H9 (cell line): Measurements from ENCODE around the gene MAN1A1. TPM values are rescaled to one million over a fixed set of nuclear protein-coding genes. Genes with fewer than 3 reads are reported as not detected.

Source experiments
- DNase-seq: peaks from one replicate; pipeline ENCODE4 v3.0.0-alpha.2; 2017
- H2AFZ ChIP-seq: one replicate; pipeline ENCODE4 v1.6.1; 2013; ENCODE audit warnings: mild to moderate bottlenecking, low read length, control low read depth, moderate library complexity
- H2AK5ac ChIP-seq: 2 replicates; pipeline ENCODE4 v1.6.1; 2013; ENCODE audit warnings: low read length, control low read depth, mixed read lengths; ENCODE audit not compliant: insufficient read length
- H2BK120ac ChIP-seq: one replicate; pipeline ENCODE4 v1.6.1; 2013; ENCODE audit warnings: low read depth, mild to moderate bottlenecking, low read length, control low read depth, inconsistent platforms; ENCODE audit not compliant: poor library complexity, severe bottlenecking
- H2BK12ac ChIP-seq: 2 replicates; pipeline ENCODE4 v1.6.1; 2013; ENCODE audit warnings: low read length, control low read depth, mixed read lengths, low read depth; ENCODE audit not compliant: insufficient read length
- H2BK15ac ChIP-seq: 2 replicates; pipeline ENCODE4 v1.6.1; 2013; ENCODE audit warnings: low read depth, low read length, control low read depth
- H2BK20ac ChIP-seq: one replicate; pipeline ENCODE4 v1.6.1; 2013; ENCODE audit warnings: low read depth, mild to moderate bottlenecking, low read length, control low read depth, inconsistent platforms; ENCODE audit not compliant: poor library complexity, severe bottlenecking
- H2BK5ac ChIP-seq: 2 replicates; pipeline ENCODE4 v1.6.1; 2013; ENCODE audit warnings: low read length, control low read depth, mixed read lengths; ENCODE audit not compliant: insufficient read length
- H3K14ac ChIP-seq: 2 replicates; pipeline ENCODE4 v1.6.1; 2013; ENCODE audit warnings: low read length, control low read depth; ENCODE audit not compliant: insufficient read depth
- H3K18ac ChIP-seq: 2 replicates; pipeline ENCODE4 v1.6.1; 2013; ENCODE audit warnings: low read depth, mild to moderate bottlenecking, mixed read lengths, low read length, control low read depth; ENCODE audit not compliant: insufficient read length
- H3K23ac ChIP-seq: 2 replicates; pipeline ENCODE4 v1.6.1; 2013; ENCODE audit warnings: low read length, control low read depth, mixed read lengths, low read depth; ENCODE audit not compliant: insufficient read length
- H3K23me2 ChIP-seq: 2 replicates; pipeline ENCODE4 v1.6.1; 2013; ENCODE audit warnings: low read depth, mild to moderate bottlenecking, mixed read lengths, low read length, control low read depth; ENCODE audit not compliant: insufficient read length, poor library complexity, severe bottlenecking
- H3K27ac ChIP-seq: 2 replicates; pipeline ENCODE4 v1.5.1; 2013; ENCODE audit warnings: low read length, control low read depth, mixed read lengths, low read depth; ENCODE audit not compliant: insufficient read length
- H3K27me3 ChIP-seq: 2 replicates; pipeline ENCODE4 v1.6.1; 2013; ENCODE audit warnings: low read length, control low read depth, inconsistent platforms; ENCODE audit not compliant: insufficient read depth
- H3K4ac ChIP-seq: 2 replicates; pipeline ENCODE4 v1.6.1; 2013; ENCODE audit warnings: low read depth, mild to moderate bottlenecking, control low read depth, inconsistent platforms, low read length, moderate library complexity
- H3K4me1 ChIP-seq: 2 replicates; pipeline ENCODE4 v1.6.1; 2013; ENCODE audit warnings: low read length, control low read depth, inconsistent platforms; ENCODE audit not compliant: insufficient read depth
- H3K4me2 ChIP-seq: 2 replicates; pipeline ENCODE4 v1.6.1; 2013; ENCODE audit warnings: low read length, control low read depth, mixed read lengths; ENCODE audit not compliant: insufficient read length, insufficient read depth
- H3K56ac ChIP-seq: 2 replicates; pipeline ENCODE4 v1.6.1; 2013; ENCODE audit warnings: low read depth, mild to moderate bottlenecking, mixed read lengths, low read length, control low read depth; ENCODE audit not compliant: insufficient read length
- H3K79me1 ChIP-seq: 2 replicates; pipeline ENCODE4 v1.6.1; 2013; ENCODE audit warnings: low read depth, mild to moderate bottlenecking, moderate library complexity, low read length, control low read depth, inconsistent platforms; ENCODE audit not compliant: insufficient read depth, poor library complexity, severe bottlenecking
- H3K79me2 ChIP-seq: 2 replicates; pipeline ENCODE4 v1.6.1; 2013; ENCODE audit warnings: low read length, control low read depth, inconsistent platforms; ENCODE audit not compliant: insufficient read depth
- H3K9ac ChIP-seq: 2 replicates; pipeline ENCODE4 v1.6.1; 2013; ENCODE audit warnings: low read length, control low read depth, mixed read lengths; ENCODE audit not compliant: insufficient read length; ENCODE audit errors: extremely low read depth
- H3K9me3 ChIP-seq: one replicate; pipeline ENCODE4 v1.6.1; 2013; ENCODE audit warnings: low read depth, low read length, inconsistent platforms; ENCODE audit not compliant: control insufficient read depth
- H3T11ph ChIP-seq: one replicate; pipeline ENCODE4 v1.6.1; 2013; ENCODE audit warnings: mild to moderate bottlenecking, low read length, control low read depth, inconsistent platforms
- H4K20me1 ChIP-seq: one replicate; pipeline ENCODE4 v1.6.1; 2013; ENCODE audit not compliant: control insufficient read depth, insufficient read length, insufficient read depth
- H4K5ac ChIP-seq: 2 replicates; pipeline ENCODE4 v1.6.1; 2013; ENCODE audit warnings: low read depth, mild to moderate bottlenecking, mixed read lengths, low read length, control low read depth; ENCODE audit not compliant: insufficient read length
- H4K8ac ChIP-seq: replicated peaks from 2 replicates; pipeline ENCODE4 v1.6.1; 2013; ENCODE audit warnings: low read length, control low read depth, mixed read lengths, low read depth; ENCODE audit not compliant: insufficient read length
- H4K91ac ChIP-seq: 2 replicates; pipeline ENCODE4 v1.6.1; 2013; ENCODE audit warnings: low read depth, mild to moderate bottlenecking, moderate library complexity, mixed read lengths, low read length, control low read depth; ENCODE audit not compliant: insufficient read length
- H3K27ac Mint-ChIP-seq, 3 experiments: 2 replicates in 2 of 3; 3 replicates in 1 of 3; pipeline ENCODE4 v1.8.0; 2020 to 2021; ENCODE audit warnings: mixed read lengths in 3 of 3, mild to moderate bottlenecking in 1 of 3, moderate library complexity in 1 of 3
- H3K27me3 Mint-ChIP-seq: 2 replicates; pipeline ENCODE4 v1.8.0; 2021; ENCODE audit warnings: low read depth, mild to moderate bottlenecking, moderate library complexity, mixed read lengths
- H3K36me3 Mint-ChIP-seq, 3 experiments: 2 replicates in 2 of 3; 3 replicates in 1 of 3; pipeline ENCODE4 v1.8.0; 2020 to 2021; ENCODE audit warnings: low read depth in 3 of 3, mixed read lengths in 3 of 3; ENCODE audit not compliant: insufficient read depth in 1 of 3
- H3K4me1 Mint-ChIP-seq, 2 experiments: 2 replicates each; pipeline ENCODE4 v1.8.0; 2020; ENCODE audit warnings: mixed read lengths in 2 of 2
- H3K4me3 Mint-ChIP-seq, 2 experiments: 2 replicates in 1 of 2; 3 replicates in 1 of 2; pipeline ENCODE4 v1.8.0; 2020 to 2021; ENCODE audit warnings: mild to moderate bottlenecking in 2 of 2, mixed read lengths in 2 of 2, moderate library complexity in 1 of 2
- H3K9me3 Mint-ChIP-seq, 2 experiments: 2 replicates in 1 of 2; 3 replicates in 1 of 2; pipeline ENCODE4 v1.8.0; 2020; ENCODE audit warnings: mild to moderate bottlenecking in 2 of 2, mixed read lengths in 2 of 2, moderate library complexity in 1 of 2
- WGBS: extraction: QIAGEN DNeasy Blood & Tissue Kit; methylation state at CpG from one replicate; pipeline ENCODE4 v1.1.7; 2013; ENCODE audit warnings: missing lambda C conversion rate, low lambda C conversion rate, mixed read lengths; ENCODE audit not compliant: insufficient read length; ENCODE audit errors: extremely low coverage; 5-methylcytosine and 5-hydroxymethylcytosine counted together
- total RNA-seq: library from RNA; stranded (reverse); gene quantifications from 2 replicates; pipeline ENCODE4 v1.2.1, GENCODE V29; 2021
- TF ChIP-seq, protein P1 (sequence below): fragments of 200-600 bp; sonication (generic); conservative IDR thresholded peaks from 3 replicates; pipeline ENCODE4 v1.8.0; 2021; ENCODE audit warnings: antibody characterized with exemption, mild to moderate bottlenecking

Gene MAN1A1
- total RNA-seq, 1 experiment from 2014 or later = 1.6 TPM

- WGBS = no CpG with 5 or more reads among the region's 8 CpGs
- H3K79me1 ChIP-seq = no peaks in the 10 kb centered on the region
- H3K23me2 ChIP-seq = no peaks in the 10 kb centered on the region
- H3K9me3 ChIP-seq = no peaks in the 10 kb centered on the region
- no peak overlapping the region for H3K4ac ChIP-seq
- no peak overlapping the region for H2BK120ac ChIP-seq
- no peak overlapping the region for H3K4me3 Mint-ChIP-seq
- H3K4me1 Mint-ChIP-seq = no peaks in the 10 kb centered on the region
- no peak overlapping the region for H2AK5ac ChIP-seq
- no peak overlapping the region for H3K56ac ChIP-seq
- no peak for DNase-seq
- no peak overlapping the region for H2BK20ac ChIP-seq
- no peak overlapping the region for H2BK15ac ChIP-seq
- no peak overlapping the region for H4K5ac ChIP-seq
- H3K14ac ChIP-seq = no peak overlapping the region
- H3K27me3 Mint-ChIP-seq = no peaks in the 10 kb centered on the region
- H4K20me1 ChIP-seq = no peaks in the 10 kb centered on the region
- no peak overlapping the region for H3K27ac ChIP-seq
- no peak overlapping the region for H3K27ac Mint-ChIP-seq
- H4K91ac ChIP-seq = no peak overlapping the region
- H3K9me3 Mint-ChIP-seq = peaks cover 8 to 14% of the 10 kb centered on the region in 2 experiments
- H3T11ph ChIP-seq = no peak overlapping the region
- H3K4me1 ChIP-seq = no peaks in the 10 kb centered on the region
- H2BK12ac ChIP-seq = no peak overlapping the region
- no peak overlapping the region for H4K8ac ChIP-seq
- no peak overlapping the region for H3K23ac ChIP-seq
- H3K4me2 ChIP-seq = no peak overlapping the region
- H2BK5ac ChIP-seq = no peak overlapping the region
- H3K9ac ChIP-seq = no peak overlapping the region
- TF ChIP-seq, protein P1, sequence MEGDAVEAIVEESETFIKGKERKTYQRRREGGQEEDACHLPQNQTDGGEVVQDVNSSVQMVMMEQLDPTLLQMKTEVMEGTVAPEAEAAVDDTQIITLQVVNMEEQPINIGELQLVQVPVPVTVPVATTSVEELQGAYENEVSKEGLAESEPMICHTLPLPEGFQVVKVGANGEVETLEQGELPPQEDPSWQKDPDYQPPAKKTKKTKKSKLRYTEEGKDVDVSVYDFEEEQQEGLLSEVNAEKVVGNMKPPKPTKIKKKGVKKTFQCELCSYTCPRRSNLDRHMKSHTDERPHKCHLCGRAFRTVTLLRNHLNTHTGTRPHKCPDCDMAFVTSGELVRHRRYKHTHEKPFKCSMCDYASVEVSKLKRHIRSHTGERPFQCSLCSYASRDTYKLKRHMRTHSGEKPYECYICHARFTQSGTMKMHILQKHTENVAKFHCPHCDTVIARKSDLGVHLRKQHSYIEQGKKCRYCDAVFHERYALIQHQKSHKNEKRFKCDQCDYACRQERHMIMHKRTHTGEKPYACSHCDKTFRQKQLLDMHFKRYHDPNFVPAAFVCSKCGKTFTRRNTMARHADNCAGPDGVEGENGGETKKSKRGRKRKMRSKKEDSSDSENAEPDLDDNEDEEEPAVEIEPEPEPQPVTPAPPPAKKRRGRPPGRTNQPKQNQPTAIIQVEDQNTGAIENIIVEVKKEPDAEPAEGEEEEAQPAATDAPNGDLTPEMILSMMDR = no peak
- H3K36me3 Mint-ChIP-seq = peaks cover 3 to 10% (median 7%) of the 10 kb centered on the region in 3 experiments; a peak in 6 of 7 replicates
- H2AFZ ChIP-seq = no peak overlapping the region
- H3K79me2 ChIP-seq = no peaks in the 10 kb centered on the region
- no peaks in the 10 kb centered on the region for H3K27me3 ChIP-seq
- no peak overlapping the region for H3K18ac ChIP-seq
Measured at GRCh38 chr6:119269266-119270103, 80.1 kb downstream of the MAN1A1 start.
